Hepatocyte (in vitro differentiated cells): ENCODE results near the gene FSIP1. TPM values are rescaled to one million over a fixed set of nuclear protein-coding genes. Genes with fewer than 3 reads are reported as not detected.

Experiments
- DNase-seq: peaks from one replicate; pipeline ENCODE4 v3.0.0-alpha.2; 2016; ENCODE audit warnings: low spot score
- H2AFZ ChIP-seq: fragments of 200-600 bp; sonication (generic); 2 replicates; pipeline ENCODE4 v1.6.0; 2016; ENCODE audit warnings: antibody characterized with exemption, mild to moderate bottlenecking
- H3K27ac ChIP-seq: fragments of 200-600 bp; sonication (generic); 2 replicates; pipeline ENCODE4 v1.5.1; 2016; ENCODE audit warnings: mild to moderate bottlenecking
- H3K27me3 ChIP-seq: fragments of 200-600 bp; sonication (generic); 2 replicates; pipeline ENCODE4 v1.6.1; 2016
- H3K36me3 ChIP-seq: fragments of 200-600 bp; sonication (generic); replicated peaks from 2 replicates; pipeline ENCODE4 v1.5.1; 2016; ENCODE audit warnings: low read depth; ENCODE audit not compliant: insufficient read depth
- H3K4me1 ChIP-seq: fragments of 200-600 bp; sonication (generic); 2 replicates; pipeline ENCODE4 v1.5.1; 2016; ENCODE audit warnings: mild to moderate bottlenecking, moderate library complexity; ENCODE audit not compliant: insufficient read depth
- H3K4me2 ChIP-seq: fragments of 200-600 bp; sonication (generic); 2 replicates; pipeline ENCODE4 v1.6.0; 2016
- H3K4me3 ChIP-seq: fragments of 200-600 bp; sonication (generic); 2 replicates; pipeline ENCODE4 v1.5.1; 2016; ENCODE audit warnings: mild to moderate bottlenecking
- H3K79me2 ChIP-seq: fragments of 200-600 bp; sonication (generic); 2 replicates; pipeline ENCODE4 v1.6.0; 2017; ENCODE audit warnings: mild to moderate bottlenecking
- H3K9me2 ChIP-seq: fragments of 200-600 bp; sonication (generic); replicated peaks from 2 replicates; pipeline ENCODE4 v1.6.0; 2017; ENCODE audit warnings: mild to moderate bottlenecking; ENCODE audit not compliant: insufficient read depth
- H3K9me3 ChIP-seq: fragments of 200-600 bp; sonication (generic); 2 replicates; pipeline ENCODE4 v1.5.1; 2016; ENCODE audit warnings: low read depth, mild to moderate bottlenecking
- H4K20me1 ChIP-seq: fragments of 200-600 bp; sonication (generic); 2 replicates; pipeline ENCODE4 v1.6.0; 2016; ENCODE audit warnings: mild to moderate bottlenecking; ENCODE audit not compliant: insufficient read depth, poor library complexity, severe bottlenecking
- CTCF ChIP-seq: fragments of 200-600 bp; sonication (generic); IDR thresholded peaks from 2 replicates; pipeline ENCODE4 v1.5.1; 2016; ENCODE audit warnings: antibody characterized with exemption, mild to moderate bottlenecking; ENCODE audit not compliant: poor library complexity
- EZH2 ChIP-seq: fragments of 200-600 bp; sonication (generic); IDR thresholded peaks from 2 replicates; pipeline ENCODE4 v1.6.1; 2016; ENCODE audit warnings: antibody characterized with exemption, mild to moderate bottlenecking, borderline replicate concordance
- EZH2phosphoT487 ChIP-seq: fragments of 200-600 bp; sonication (generic); IDR thresholded peaks from one replicate; pipeline ENCODE4 v1.6.1; 2018; ENCODE audit warnings: antibody characterized with exemption, mild to moderate bottlenecking, low read depth, moderate library complexity; ENCODE audit not compliant: unreplicated experiment, severe bottlenecking
- WGBS: methylation state at CpG from one replicate; pipeline ENCODE4 v1.1.6; 2016; ENCODE audit warnings: low lambda C conversion rate; ENCODE audit errors: missing lambda C conversion rate; 5-methylcytosine and 5-hydroxymethylcytosine counted together
- polyA plus RNA-seq: library from polyadenylated mRNA; unstranded; fragments of >200 nt; fragmentation: Nextera tagmentation; extraction: Ambion mirVana; gene quantifications from 2 replicates; pipeline ENCODE4 v1.2.1, GENCODE V29; 2016
- total RNA-seq: library from RNA; depleted of rRNA; stranded (reverse); fragments of >200 nt; gene quantifications from 2 replicates; pipeline ENCODE4 v1.2.3, GENCODE V29; 2014

Gene FSIP1
- total and polyA plus RNA-seq, 2 experiments from 2014 or later: 0.60 to 0.79 TPM

- Histone ChIP-seq H3K79me2 (no peaks in the 10 kb centered on the region), H3K9me3 (no peaks in the 10 kb centered on the region), H2AFZ (no peak overlapping the region), H3K4me3 (no peak overlapping the region), H3K27me3 (no peaks in the 10 kb centered on the region), H3K27ac (no peak overlapping the region), H3K4me2 (no peak overlapping the region), H3K9me2 (no peaks in the 10 kb centered on the region), H3K4me1 (no peaks in the 10 kb centered on the region), H4K20me1 (no peaks in the 10 kb centered on the region), H3K36me3 (no peaks in the 10 kb centered on the region)
- 91% methylated on average over 6 of the region's 6 CpGs for WGBS
- no peak for DNase-seq
- TF ChIP-seq EZH2 (no peak), CTCF (no peak), EZH2phosphoT487 (no peak)
Measured at GRCh38 chr15:39799552-39800011, 16.9 kb upstream of the FSIP1 start.

- Histone ChIP-seq H3K4me3 (no peak overlapping the region), H3K4me2 (no peak overlapping the region), H2AFZ (no peak overlapping the region), H4K20me1 (no peaks in the 10 kb centered on the region), H3K27me3 (no peaks in the 10 kb centered on the region), H3K9me2 (no peaks in the 10 kb centered on the region), H3K4me1 (no peaks in the 10 kb centered on the region), H3K79me2 (no peaks in the 10 kb centered on the region), H3K36me3 (no peaks in the 10 kb centered on the region), H3K27ac (no peak overlapping the region), H3K9me3 (no peaks in the 10 kb centered on the region)
- TF ChIP-seq EZH2phosphoT487 (no peak), EZH2 (no peak), CTCF (no peak)
- DNase-seq: no peak
- WGBS: 92% methylated on average over 6 of the region's 6 CpGs
Measured at GRCh38 chr15:39798382-39798781, 15.7 kb upstream of the FSIP1 start.

- no peaks in the 10 kb centered on the region for H3K9me2 ChIP-seq
- H3K4me1 ChIP-seq: no peaks in the 10 kb centered on the region
- WGBS: 90% methylated on average over 6 of the region's 6 CpGs
- no peaks in the 10 kb centered on the region for H3K79me2 ChIP-seq
- no peaks in the 10 kb centered on the region for H3K27me3 ChIP-seq
- H3K9me3 ChIP-seq: no peaks in the 10 kb centered on the region
- no peak overlapping the region for H2AFZ ChIP-seq
- no peaks in the 10 kb centered on the region for H4K20me1 ChIP-seq
- TF ChIP-seq CTCF (no peak), EZH2 (no peak), EZH2phosphoT487 (no peak)
- no peak overlapping the region for H3K4me3 ChIP-seq
- H3K36me3 ChIP-seq: no peaks in the 10 kb centered on the region
- no peak overlapping the region for H3K27ac ChIP-seq
- DNase-seq: no peak
- no peak overlapping the region for H3K4me2 ChIP-seq
Measured at GRCh38 chr15:39797407-39797806, 14.8 kb upstream of the FSIP1 start.

GRCh38 chr15:39796601-39797000, 14.0 kb upstream of the FSIP1 start:
- Histone ChIP-seq H3K4me3 (no peak overlapping the region), H3K9me2 (no peaks in the 10 kb centered on the region), H3K27ac (no peak overlapping the region), H3K79me2 (no peaks in the 10 kb centered on the region), H3K4me1 (no peaks in the 10 kb centered on the region), H4K20me1 (no peaks in the 10 kb centered on the region), H2AFZ (no peak overlapping the region), H3K36me3 (no peaks in the 10 kb centered on the region), H3K4me2 (no peak overlapping the region), H3K9me3 (no peaks in the 10 kb centered on the region), H3K27me3 (no peaks in the 10 kb centered on the region)
- 78% methylated on average over 5 of the region's 5 CpGs for WGBS
- DNase-seq: no peak
- TF ChIP-seq CTCF (no peak), EZH2 (no peak), EZH2phosphoT487 (no peak)
